Mammary epithelial cell (primary cell): Measurements from ENCODE around the gene STPG4.

Source experiments
- EZH2 ChIP-seq: IDR thresholded peaks from 2 replicates; pipeline ENCODE4 v1.6.1; 2012; ENCODE audit warnings: low read length, inconsistent platforms, borderline replicate concordance
- TF ChIP-seq, protein P1 (sequence below), 2 donors: IDR thresholded peaks in 1 of 2; conservative IDR thresholded peaks in 1 of 2; 2 replicates each; pipeline ENCODE4 v1.5.1; 2011 to 2012; ENCODE audit warnings: inconsistent platforms in 2 of 2, low read length in 2 of 2, mild to moderate bottlenecking in 2 of 2, control low read depth in 1 of 2, low read depth in 1 of 2; ENCODE audit not compliant: insufficient read depth in 1 of 2; ENCODE audit errors: extremely low read depth in 1 of 2

- TF ChIP-seq, protein P1, sequence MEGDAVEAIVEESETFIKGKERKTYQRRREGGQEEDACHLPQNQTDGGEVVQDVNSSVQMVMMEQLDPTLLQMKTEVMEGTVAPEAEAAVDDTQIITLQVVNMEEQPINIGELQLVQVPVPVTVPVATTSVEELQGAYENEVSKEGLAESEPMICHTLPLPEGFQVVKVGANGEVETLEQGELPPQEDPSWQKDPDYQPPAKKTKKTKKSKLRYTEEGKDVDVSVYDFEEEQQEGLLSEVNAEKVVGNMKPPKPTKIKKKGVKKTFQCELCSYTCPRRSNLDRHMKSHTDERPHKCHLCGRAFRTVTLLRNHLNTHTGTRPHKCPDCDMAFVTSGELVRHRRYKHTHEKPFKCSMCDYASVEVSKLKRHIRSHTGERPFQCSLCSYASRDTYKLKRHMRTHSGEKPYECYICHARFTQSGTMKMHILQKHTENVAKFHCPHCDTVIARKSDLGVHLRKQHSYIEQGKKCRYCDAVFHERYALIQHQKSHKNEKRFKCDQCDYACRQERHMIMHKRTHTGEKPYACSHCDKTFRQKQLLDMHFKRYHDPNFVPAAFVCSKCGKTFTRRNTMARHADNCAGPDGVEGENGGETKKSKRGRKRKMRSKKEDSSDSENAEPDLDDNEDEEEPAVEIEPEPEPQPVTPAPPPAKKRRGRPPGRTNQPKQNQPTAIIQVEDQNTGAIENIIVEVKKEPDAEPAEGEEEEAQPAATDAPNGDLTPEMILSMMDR (conservative IDR thresholded peaks at IDR 0.05 in 1 of 2, IDR thresholded peaks at IDR 0.05 in 1 of 2; ENCODE audit: extremely low read depth in 1 of 2, insufficient read depth in 1 of 2, low read depth in 1 of 2, low read length in 2 of 2), result no peak
- no peak for TF ChIP-seq EZH2
Observed at GRCh38 chr2:47189635-47190034, 34.5 kb upstream of the STPG4 start.
